Uterus (tissue), 4 donors: ENCODE data around the gene ITPR1. TPM values are rescaled to one million over a fixed set of nuclear protein-coding genes. Genes with fewer than 3 reads are reported as not detected.
"Not testable (repeated sequence)": the region's sequence is repeated elsewhere in the genome, so short reads cannot be mapped to it uniquely, and the experiment has no call there.

Source experiments
- DNase-seq, 2 donors: peaks; one replicate each; pipeline ENCODE4 v3.0.0-alpha.2; 2019 to 2020
- H3K27ac ChIP-seq, 2 donors: fragments of 200-600 bp; sonication (generic); 1 replicate in 1 of 2; 2 replicates in 1 of 2; pipeline ENCODE4 v1.5.1; 2016 to 2018
- H3K27me3 ChIP-seq, 2 donors: fragments of 200-600 bp; sonication (generic); one replicate each; pipeline ENCODE4 v1.5.1; 2018 to 2019; ENCODE audit warnings: control low read depth in 1 of 2
- H3K36me3 ChIP-seq, 2 donors: fragments of 200-600 bp; sonication (generic); one replicate each; pipeline ENCODE4 v1.5.1; 2019; ENCODE audit warnings: control low read depth in 1 of 2
- H3K4me1 ChIP-seq, 2 donors: fragments of 200-600 bp; sonication (generic); one replicate each; pipeline ENCODE4 v1.5.1; 2018 to 2019; ENCODE audit warnings: control low read depth in 1 of 2
- H3K4me3 ChIP-seq, 2 donors: fragments of 200-600 bp; sonication (generic); 1 replicate in 1 of 2; 2 replicates in 1 of 2; pipeline ENCODE4 v1.5.1; 2018 to 2019; ENCODE audit warnings: mild to moderate bottlenecking in 1 of 2
- H3K9me3 ChIP-seq, 2 donors: fragments of 200-600 bp; sonication (generic); one replicate each; pipeline ENCODE4 v1.5.1; 2019; ENCODE audit warnings: control low read depth in 1 of 2
- POLR2A ChIP-seq, 2 donors: fragments of 450-650 bp; IDR thresholded peaks; one replicate each; pipeline ENCODE4 v1.6.1; 2016; ENCODE audit warnings: antibody characterized with exemption in 2 of 2, mild to moderate bottlenecking in 1 of 2, moderate library complexity in 1 of 2
- intact Hi-C: fragments of 100-400 bp; cut with DNase I; formaldehyde crosslinking; loops from one replicate; pipeline ENCODE4 v1.15.1; 2023; ENCODE audit warnings: low total_unique reads
- total RNA-seq, 4 donors: library from RNA; depleted of rRNA in 3 of 4; stranded (reverse); fragments of >200 nt in 3 of 4; gene quantifications; one replicate each; pipeline versions ENCODE4 v1.1.0 to v1.2.4, GENCODE V29; 2014 to 2023
- TF ChIP-seq, protein P1 (sequence below), 4 experiments: fragments of 200-600 bp in 2 of 4; fragments of 450-650 bp in 2 of 4; sonication (generic) in 2 of 4; IDR thresholded peaks; one replicate each; pipeline ENCODE4 v1.5.1; 2016 to 2019; ENCODE audit warnings: antibody characterized with exemption in 4 of 4, mild to moderate bottlenecking in 2 of 4, moderate library complexity in 1 of 4
- donor health status: DM: yes; HTN: yes; CAD: no.

The ITPR1 gene
- total RNA-seq, 4 donors from 2014 or later, result 98.2 to 224 (median 141) TPM

DNA sequence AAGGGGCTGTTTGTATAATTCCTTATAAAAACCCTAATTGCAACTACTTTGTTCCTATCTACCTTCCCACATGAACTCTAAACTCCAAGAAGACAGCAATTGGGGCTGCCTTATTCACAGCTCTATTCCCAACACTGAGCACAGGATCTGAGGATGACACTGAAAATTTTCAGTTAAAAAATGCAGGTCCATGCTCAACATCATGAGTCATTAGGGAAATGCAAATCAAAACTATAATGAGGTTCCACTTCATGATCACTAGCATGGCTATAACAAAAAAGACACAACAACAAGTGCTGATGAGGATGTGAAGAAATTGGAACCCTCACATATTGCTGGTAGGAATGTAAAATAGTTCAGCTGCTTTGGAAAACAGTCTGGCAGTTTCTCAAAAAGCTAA lies 39.0 kb upstream of the ITPR1 start:
- H3K9me3 ChIP-seq, result no peaks in the 10 kb centered on the region
- H3K36me3 ChIP-seq, result no peaks in the 10 kb centered on the region
- TF ChIP-seq, protein P1, sequence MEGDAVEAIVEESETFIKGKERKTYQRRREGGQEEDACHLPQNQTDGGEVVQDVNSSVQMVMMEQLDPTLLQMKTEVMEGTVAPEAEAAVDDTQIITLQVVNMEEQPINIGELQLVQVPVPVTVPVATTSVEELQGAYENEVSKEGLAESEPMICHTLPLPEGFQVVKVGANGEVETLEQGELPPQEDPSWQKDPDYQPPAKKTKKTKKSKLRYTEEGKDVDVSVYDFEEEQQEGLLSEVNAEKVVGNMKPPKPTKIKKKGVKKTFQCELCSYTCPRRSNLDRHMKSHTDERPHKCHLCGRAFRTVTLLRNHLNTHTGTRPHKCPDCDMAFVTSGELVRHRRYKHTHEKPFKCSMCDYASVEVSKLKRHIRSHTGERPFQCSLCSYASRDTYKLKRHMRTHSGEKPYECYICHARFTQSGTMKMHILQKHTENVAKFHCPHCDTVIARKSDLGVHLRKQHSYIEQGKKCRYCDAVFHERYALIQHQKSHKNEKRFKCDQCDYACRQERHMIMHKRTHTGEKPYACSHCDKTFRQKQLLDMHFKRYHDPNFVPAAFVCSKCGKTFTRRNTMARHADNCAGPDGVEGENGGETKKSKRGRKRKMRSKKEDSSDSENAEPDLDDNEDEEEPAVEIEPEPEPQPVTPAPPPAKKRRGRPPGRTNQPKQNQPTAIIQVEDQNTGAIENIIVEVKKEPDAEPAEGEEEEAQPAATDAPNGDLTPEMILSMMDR (IDR thresholded peaks at IDR 0.05), result no peak
- TF ChIP-seq POLR2A (IDR thresholded peaks at IDR 0.05), result no peak
- no peak overlapping the region for H3K27ac ChIP-seq
- no peaks in the 10 kb centered on the region for H3K4me1 ChIP-seq
- no peak for DNase-seq
- intact Hi-C loops, result no loop called here
- no peaks in the 10 kb centered on the region for H3K27me3 ChIP-seq
- H3K4me3 ChIP-seq, result no peak overlapping the region

DNA sequence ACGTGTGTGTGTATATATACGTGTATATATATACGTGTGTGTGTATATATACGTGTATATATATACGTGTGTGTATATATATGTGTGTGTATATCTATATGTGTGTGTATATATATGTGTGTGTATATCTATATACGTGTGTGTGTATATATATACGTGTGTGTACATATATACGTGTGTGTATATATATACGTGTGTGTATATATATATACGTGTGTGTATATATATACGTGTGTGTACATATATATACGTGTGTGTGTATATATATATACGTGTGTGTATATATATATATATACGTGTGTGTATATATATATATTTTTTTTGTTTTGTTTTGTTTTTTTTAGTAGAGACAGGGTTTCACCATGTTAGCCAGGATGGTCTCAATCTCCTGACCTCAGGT lies 36.4 kb upstream of the ITPR1 start:
- H3K4me3 ChIP-seq, H3K9me3 ChIP-seq, intact Hi-C loops, H3K27me3 ChIP-seq, H3K36me3 ChIP-seq, H3K27ac ChIP-seq, DNase-seq, H3K4me1 ChIP-seq: not testable (repeated sequence)

DNA sequence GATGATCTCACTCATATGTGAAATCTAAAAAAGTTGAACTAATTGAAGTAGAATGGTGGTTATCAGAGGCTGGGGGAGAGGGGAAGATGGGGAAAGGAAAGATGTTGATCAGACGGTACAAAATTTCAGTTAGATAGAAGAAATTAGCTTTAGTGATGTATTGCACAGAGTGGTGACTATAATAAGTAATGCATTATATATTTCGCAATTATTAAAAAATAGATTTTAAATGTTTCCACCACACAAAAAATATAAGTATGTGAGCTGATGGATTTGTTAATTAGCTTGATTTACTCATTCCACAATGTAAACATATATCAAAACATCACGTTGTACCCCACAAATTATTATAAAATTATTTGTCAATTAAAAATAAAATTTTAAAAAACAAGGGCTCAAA lies 34.2 kb upstream of the ITPR1 start:
- Histone ChIP-seq H3K9me3 (no peaks in the 10 kb centered on the region), H3K27ac (no peak overlapping the region), H3K27me3 (no peaks in the 10 kb centered on the region), H3K36me3 (no peaks in the 10 kb centered on the region), H3K4me3 (no peak overlapping the region), H3K4me1 (no peaks in the 10 kb centered on the region)
- DNase-seq, result no peak
- TF ChIP-seq POLR2A (IDR thresholded peaks at IDR 0.05), result no peak
- TF ChIP-seq, protein P1 (IDR thresholded peaks at IDR 0.05), result no peak
- intact Hi-C loops, result no loop called here

DNA sequence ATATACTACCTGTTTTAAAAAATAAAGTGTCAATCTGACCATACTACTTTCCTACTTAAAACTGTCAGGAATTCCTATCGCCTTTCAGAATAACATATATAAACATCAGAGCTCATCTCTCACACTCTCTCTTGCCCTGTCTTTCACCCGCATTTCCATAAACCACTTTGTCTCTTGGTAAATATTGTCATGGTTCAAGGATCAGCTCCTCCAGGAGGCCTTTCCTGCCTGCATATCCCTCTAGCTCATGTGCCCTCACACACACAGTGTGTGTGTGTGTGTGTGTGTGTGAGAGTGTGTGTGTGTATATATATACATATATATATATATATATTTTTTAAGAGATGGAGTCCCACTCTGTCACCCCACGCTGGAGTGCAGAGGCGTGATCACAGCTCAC lies 32.8 kb upstream of the ITPR1 start:
- no peak for TF ChIP-seq POLR2A (IDR thresholded peaks at IDR 0.05)
- TF ChIP-seq, protein P1 (IDR thresholded peaks at IDR 0.05), result no peak
- H3K9me3 ChIP-seq, result no peaks in the 10 kb centered on the region
- no peaks in the 10 kb centered on the region for H3K27me3 ChIP-seq
- no peak for DNase-seq
- no peaks in the 10 kb centered on the region for H3K4me1 ChIP-seq
- no peak overlapping the region for H3K27ac ChIP-seq
- intact Hi-C loops, result no loop called here
- H3K4me3 ChIP-seq, result no peak overlapping the region
- no peaks in the 10 kb centered on the region for H3K36me3 ChIP-seq

DNA sequence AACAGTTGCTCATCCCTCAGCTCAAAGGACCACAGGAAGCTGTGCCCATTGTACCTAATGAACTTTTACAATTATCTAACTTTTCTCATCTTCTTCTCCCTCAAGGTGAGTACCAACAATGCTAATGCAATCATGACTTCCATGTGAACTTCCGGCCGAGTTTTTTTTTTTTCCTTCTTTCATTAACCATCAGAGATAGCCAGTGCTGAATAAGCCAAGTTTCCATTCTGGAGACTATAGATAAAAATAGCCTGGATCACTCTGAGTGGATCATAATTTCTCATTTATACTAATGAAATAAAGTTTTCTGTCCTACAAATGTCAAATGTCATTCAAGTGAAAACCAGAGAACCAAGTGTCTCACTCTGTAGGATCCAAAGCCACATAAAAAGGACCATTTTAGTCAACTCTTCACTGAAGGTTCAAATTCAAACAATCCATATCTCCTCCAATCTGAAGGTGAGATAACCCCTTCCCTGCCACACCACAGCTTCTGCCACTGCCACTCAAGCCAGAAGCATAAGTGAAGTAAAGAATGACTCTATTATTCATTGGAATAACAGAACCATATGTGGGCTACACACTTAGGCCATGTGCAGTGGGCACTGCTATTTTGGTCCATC lies 31.6 kb upstream of the ITPR1 start:
- no peaks in the 10 kb centered on the region for H3K9me3 ChIP-seq
- H3K4me3 ChIP-seq, result no peak overlapping the region
- DNase-seq, result no peak
- TF ChIP-seq, protein P1 (IDR thresholded peaks at IDR 0.05), result no peak
- TF ChIP-seq POLR2A (IDR thresholded peaks at IDR 0.05), result no peak
- H3K36me3 ChIP-seq, result no peaks in the 10 kb centered on the region
- H3K4me1 ChIP-seq, result peaks cover 0 to 4% of the 10 kb centered on the region in 2 donors
- no peaks in the 10 kb centered on the region for H3K27me3 ChIP-seq
- H3K27ac ChIP-seq, result no peak overlapping the region
- intact Hi-C loops, result no loop called here
